Left lung (tissue), 10 donors: Measurements from ENCODE around the gene ARHGEF25. TPM values are rescaled to one million over a fixed set of nuclear protein-coding genes. Genes with fewer than 3 reads are reported as not detected.

ENCODE experiments used
- ATAC-seq: fragments of 200-7000 bp; cut with Tn5 transposase; one replicate; pipeline ENCODE4 v1.9.1; 2020; ENCODE audit warnings: moderate library complexity
- DNase-seq, 4 donors: peaks; one replicate each; pipeline ENCODE4 v3.0.0-alpha.2; 2013 to 2020
- H3K27ac ChIP-seq, 2 donors: fragments of 200-600 bp; sonication (generic) in 1 of 2; one replicate each; pipeline versions ENCODE4 v1.5.0 to v1.8.0; 2020 to 2021
- H3K27me3 ChIP-seq, 2 donors: fragments of 200-600 bp; sonication (generic) in 1 of 2; one replicate each; pipeline versions ENCODE4 v1.5.0 to v1.8.0; 2020 to 2021
- H3K36me3 ChIP-seq, 2 donors: fragments of 200-600 bp; sonication (generic) in 1 of 2; one replicate each; pipeline versions ENCODE4 v1.5.0 to v1.8.0; 2020 to 2021
- H3K4me1 ChIP-seq, 2 donors: fragments of 200-600 bp; one replicate each; pipeline ENCODE4 v1.8.0; 2021
- H3K4me3 ChIP-seq, 2 donors: fragments of 200-600 bp; sonication (generic) in 1 of 2; one replicate each; pipeline versions ENCODE4 v1.5.0 to v1.8.0; 2020 to 2021; ENCODE audit warnings: mild to moderate bottlenecking in 1 of 2
- H3K9me3 ChIP-seq, 2 donors: fragments of 200-600 bp; sonication (generic) in 1 of 2; one replicate each; pipeline versions ENCODE4 v1.5.0 to v1.8.0; 2020 to 2021
- CTCF ChIP-seq, 2 donors: fragments of 200-600 bp; sonication (generic) in 1 of 2; IDR thresholded peaks; one replicate each; pipeline versions ENCODE4 v1.5.0 to v1.8.0; 2021; ENCODE audit warnings: antibody characterized with exemption in 2 of 2
- intact Hi-C, 2 donors: fragments of 100-400 bp; cut with DNase I; formaldehyde crosslinking; loops; one replicate each; pipeline versions ENCODE4 v1.11.2 to v1.14.2; 2022
- polyA plus RNA-seq, 6 donors: library from polyadenylated mRNA; unstranded; fragments of 120-200 nt; gene quantifications; one replicate each; pipeline ENCODE4 v1.2.1, GENCODE V29; 2013; ENCODE audit not compliant: insufficient read length in 6 of 6
- total RNA-seq, 2 donors: library from RNA; stranded (reverse); fragmentation: NEBNext Ultra II Directional; extraction: Animal tissue kit (Norgen Biotek cat#: 25700); gene quantifications; one replicate each; pipeline ENCODE4 v1.2.1, GENCODE V29; 2021
- donor health status: DM: no; HTN: yes; CAD: no.
- donor health status: DM: no; HTN: no; CAD: no.

ARHGEF25 gene
- total and polyA plus RNA-seq, 8 donors = 16.5 to 53.4 (median 45.7) TPM

DNA sequence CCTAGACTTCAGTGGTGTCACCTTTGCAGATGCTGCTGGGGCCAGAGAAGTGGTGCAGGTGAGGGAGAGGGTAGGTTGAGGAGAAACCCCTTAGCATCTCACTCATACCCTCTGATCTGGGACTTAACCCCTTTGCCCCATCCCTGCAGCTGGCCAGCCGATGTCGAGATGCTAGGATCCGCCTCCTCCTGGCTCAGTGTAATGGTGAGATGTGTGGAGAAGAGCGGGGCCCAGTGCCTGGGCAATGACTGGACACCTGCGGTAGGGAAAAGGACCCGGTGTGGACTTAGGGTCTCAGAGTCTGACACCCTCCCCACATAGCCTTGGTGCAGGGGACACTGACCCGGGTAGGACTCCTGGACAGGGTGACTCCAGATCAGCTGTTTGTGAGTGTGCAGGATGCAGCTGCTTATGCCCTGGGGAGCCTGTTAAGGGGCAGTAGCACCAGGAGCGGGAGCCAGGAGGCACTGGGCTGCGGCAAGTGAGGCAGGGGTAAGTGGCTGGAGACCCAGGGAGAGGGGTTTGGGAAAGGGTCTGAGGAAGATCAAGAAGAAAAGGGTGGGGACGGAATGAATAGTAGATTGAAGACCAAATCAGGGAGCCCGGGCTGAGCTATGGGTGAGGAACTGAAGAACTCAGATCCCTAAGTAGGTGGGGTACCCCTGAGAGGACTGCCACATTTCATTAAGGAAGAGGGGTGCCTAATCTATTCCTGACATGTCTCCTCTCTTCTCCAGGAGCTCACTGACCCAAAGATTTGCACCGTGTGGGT is 14.2 kb downstream of the ARHGEF25 start:
- no peak for DNase-seq
- no peak for ATAC-seq
- H3K9me3 ChIP-seq = no peaks in the 10 kb centered on the region
- H3K4me3 ChIP-seq = no peak overlapping the region
- peaks cover 60 to 100% of the 10 kb centered on the region in 2 donors for H3K27me3 ChIP-seq
- no peak overlapping the region for H3K27ac ChIP-seq
- no peak for TF ChIP-seq CTCF (IDR thresholded peaks at IDR 0.05)
- intact Hi-C loops = no loop called here
- peaks cover 13 to 33% of the 10 kb centered on the region in 2 donors for H3K4me1 ChIP-seq
- H3K36me3 ChIP-seq = no peaks in the 10 kb centered on the region

DNA sequence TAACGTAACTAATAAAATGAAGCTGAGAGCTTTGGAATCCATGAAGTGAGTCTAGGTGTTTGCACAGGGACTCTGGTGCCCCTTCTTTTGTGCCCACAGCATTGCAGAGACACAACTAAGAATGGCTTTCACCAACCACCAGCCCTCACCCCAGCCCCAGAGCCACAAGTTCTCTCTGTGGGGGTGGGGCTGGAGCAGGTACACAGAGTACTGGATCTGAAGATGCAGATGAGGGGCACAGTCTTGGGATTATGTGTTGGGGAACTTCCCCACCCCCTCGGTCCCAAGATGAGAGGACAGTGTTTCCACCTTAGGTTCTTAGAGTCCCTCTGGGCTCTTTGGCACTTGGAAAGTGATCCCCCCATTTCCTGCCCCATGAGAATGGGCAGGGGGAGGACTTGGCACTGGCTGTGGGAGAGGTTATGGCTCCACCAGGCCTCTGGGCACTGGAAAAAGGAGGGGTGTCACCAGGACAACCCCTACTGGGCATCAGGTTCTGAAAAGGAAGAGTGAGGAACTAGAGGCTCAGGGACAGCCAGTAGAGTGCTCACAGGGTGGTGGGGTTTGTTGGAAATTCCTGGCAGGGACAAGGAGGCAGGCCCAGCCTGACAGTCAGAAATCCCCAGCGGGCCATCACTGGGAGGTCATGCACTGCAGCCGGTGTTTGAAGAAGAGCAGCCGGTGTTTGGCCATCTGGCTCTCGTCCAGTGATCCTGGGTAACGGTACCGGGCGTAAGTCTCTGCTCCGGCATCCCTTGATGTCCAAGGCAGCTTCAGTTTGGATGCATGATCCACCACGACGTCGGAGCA is 15.1 kb downstream of the ARHGEF25 start:
- Histone ChIP-seq H3K9me3 (no peaks in the 10 kb centered on the region), H3K27ac (no peak overlapping the region), H3K27me3 (peaks cover 58 to 100% of the 10 kb centered on the region in 2 donors), H3K36me3 (no peaks in the 10 kb centered on the region), H3K4me3 (no peak overlapping the region), H3K4me1 (peaks cover 9 to 25% of the 10 kb centered on the region in 2 donors)
- DNase-seq (no peak), ATAC-seq (no peak)
- intact Hi-C loops = no loop called here
- no peak for TF ChIP-seq CTCF (IDR thresholded peaks at IDR 0.05)

DNA sequence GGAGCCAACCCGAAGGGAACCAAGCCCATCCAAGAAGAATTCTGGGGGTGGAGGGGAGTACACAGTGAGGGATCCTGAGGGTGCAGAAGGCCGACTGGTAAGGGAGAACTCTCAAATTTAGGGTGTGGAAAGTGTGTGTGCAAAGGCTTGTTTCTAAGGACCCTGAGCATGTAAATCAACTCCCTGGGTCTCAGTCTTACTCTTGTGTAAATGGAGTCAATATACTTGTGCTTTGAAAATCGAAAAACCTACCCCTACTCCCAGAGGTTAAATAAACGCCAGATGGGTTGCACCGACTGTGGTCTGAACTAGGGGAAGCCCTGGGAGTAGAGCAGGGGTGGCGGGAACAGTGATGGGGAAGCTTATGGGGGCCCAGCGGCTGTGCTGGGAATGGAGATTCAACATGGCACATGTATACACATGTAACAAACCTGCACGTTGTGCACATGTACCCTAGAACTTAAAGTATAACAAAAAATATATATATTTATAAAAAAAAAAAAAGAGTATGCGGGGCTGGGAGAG is 15.7 kb downstream of the ARHGEF25 start:
- no peaks in the 10 kb centered on the region for H3K9me3 ChIP-seq
- no peak for DNase-seq
- H3K4me1 ChIP-seq = peaks cover 5 to 21% of the 10 kb centered on the region in 2 donors
- H3K27me3 ChIP-seq = peaks cover 60 to 100% of the 10 kb centered on the region in 2 donors
- no peak overlapping the region for H3K27ac ChIP-seq
- no peaks in the 10 kb centered on the region for H3K36me3 ChIP-seq
- intact Hi-C loops = no loop called here
- no peak overlapping the region for H3K4me3 ChIP-seq
- TF ChIP-seq CTCF (IDR thresholded peaks at IDR 0.05) = no peak
- ATAC-seq = no peak

GRCh38 chr12:57627501-57628279 is 16.5 kb downstream of the ARHGEF25 start:
- Histone ChIP-seq H3K4me3 (no peak overlapping the region), H3K36me3 (no peaks in the 10 kb centered on the region), H3K9me3 (no peaks in the 10 kb centered on the region), H3K27ac (no peak overlapping the region), H3K27me3 (peaks cover 63 to 100% of the 10 kb centered on the region in 2 donors), H3K4me1 (peaks cover 5 to 23% of the 10 kb centered on the region in 2 donors)
- ATAC-seq (no peak), DNase-seq (no peak)
- TF ChIP-seq CTCF (IDR thresholded peaks at IDR 0.05) = no peak
- intact Hi-C loops = no loop called here
